HG03439 (cell line): ENCODE measurements around the gene SHLD2.
"Not testable (repeated sequence)": the region's sequence is repeated elsewhere in the genome, so short reads cannot be mapped to it uniquely, and the experiment has no call there.

Experiments
- ATAC-seq: cut with Tn5 transposase; IDR thresholded peaks from one replicate; pipeline ENCODE4 v1.9.1; 2021; ENCODE audit warnings: mild to moderate bottlenecking, moderate library complexity; ENCODE audit not compliant: unreplicated experiment

Gene SHLD2, protein sequence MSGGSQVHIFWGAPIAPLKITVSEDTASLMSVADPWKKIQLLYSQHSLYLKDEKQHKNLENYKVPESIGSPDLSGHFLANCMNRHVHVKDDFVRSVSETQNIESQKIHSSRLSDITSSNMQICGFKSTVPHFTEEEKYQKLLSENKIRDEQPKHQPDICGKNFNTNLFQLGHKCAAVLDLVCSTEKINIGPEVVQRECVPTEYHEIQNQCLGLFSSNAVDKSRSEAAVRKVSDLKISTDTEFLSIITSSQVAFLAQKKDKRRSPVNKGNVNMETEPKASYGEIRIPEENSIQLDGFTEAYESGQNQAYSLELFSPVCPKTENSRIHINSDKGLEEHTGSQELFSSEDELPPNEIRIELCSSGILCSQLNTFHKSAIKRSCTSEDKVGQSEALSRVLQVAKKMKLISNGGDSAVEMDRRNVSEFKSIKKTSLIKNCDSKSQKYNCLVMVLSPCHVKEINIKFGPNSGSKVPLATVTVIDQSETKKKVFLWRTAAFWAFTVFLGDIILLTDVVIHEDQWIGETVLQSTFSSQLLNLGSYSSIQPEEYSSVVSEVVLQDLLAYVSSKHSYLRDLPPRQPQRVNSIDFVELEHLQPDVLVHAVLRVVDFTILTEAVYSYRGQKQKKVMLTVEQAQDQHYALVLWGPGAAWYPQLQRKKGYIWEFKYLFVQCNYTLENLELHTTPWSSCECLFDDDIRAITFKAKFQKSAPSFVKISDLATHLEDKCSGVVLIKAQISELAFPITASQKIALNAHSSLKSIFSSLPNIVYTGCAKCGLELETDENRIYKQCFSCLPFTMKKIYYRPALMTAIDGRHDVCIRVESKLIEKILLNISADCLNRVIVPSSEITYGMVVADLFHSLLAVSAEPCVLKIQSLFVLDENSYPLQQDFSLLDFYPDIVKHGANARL

DNA sequence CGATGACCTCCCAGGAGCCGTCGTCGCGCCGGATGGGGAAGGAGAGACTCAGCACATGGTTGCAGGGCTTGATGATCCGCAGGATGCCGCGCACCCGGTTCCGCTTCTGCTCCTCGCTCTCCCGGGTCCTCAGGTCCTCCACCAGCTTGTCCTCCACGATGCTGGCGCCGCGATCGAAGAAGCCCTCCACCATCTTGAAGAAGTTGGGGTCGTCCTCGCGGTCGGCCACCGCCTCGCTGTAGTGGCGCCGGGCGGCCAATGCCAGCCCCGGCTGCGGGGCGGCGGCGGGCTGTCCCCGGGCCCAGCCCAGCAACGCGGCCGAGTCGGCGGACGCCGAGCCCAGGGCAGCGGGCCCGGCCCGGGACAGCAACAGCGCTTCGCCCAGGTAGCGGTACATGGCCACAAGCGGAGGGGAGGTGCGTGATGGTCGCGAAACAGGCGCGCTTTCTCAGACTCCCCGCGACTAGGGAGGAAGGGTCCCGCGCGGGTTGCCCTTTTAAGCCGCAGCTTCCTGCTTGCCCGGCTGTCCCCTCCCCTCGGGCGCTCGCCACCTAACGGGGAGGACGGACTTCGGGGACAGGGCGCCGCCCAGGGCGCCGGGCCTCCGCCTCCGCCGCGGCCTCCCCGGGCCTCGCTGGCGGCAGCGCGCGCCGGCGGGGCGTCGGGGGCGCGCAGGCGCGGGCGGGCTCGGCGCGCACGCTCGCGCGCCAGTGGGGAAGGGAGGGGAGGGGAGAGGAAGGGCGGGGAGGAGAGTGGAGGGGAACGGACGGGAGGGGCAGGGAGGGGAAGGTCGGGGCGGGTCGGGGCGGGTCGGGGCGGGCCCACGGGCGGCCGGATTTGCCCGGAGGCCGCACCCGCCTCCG is at the start of gene SHLD2, which contains the start of gene GLUD1:
SHLD2 (plus strand) TSS at position 834 of the 863 bp plus-strand sequence. CDS start 56,149 bp downstream, outside the sequence.
GLUD1 (minus strand) TSS at position 471 of the 863 bp plus-strand sequence; CDS start at position 397, 74 bp downstream.
- peak; percentile 67 for ATAC-seq

DNA sequence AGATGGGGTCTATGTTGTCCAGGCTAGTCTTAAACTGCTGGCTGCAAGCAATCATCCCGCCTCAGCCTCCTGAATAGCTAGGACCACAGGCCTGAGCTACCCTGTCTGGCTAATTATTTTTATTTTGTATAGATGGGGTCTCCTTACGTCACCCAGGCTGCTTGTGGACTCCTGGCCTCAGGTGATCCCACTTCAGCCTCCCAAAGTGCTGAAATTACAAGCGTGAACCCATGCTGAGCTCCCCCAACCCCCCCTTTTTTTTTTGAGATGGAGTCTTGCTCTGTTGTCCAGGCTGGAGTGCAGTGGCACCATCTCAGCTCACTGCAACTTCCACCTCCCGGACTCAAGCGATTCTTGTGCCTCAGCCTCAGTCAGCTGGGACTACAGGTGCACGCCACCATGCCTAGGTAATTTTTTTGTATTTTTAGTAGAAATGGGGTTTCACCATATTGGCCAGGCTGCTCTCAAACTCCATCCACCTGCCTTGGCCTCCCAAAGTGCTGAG is 49.5 kb upstream of the SHLD2 start:
- no peak for ATAC-seq

DNA sequence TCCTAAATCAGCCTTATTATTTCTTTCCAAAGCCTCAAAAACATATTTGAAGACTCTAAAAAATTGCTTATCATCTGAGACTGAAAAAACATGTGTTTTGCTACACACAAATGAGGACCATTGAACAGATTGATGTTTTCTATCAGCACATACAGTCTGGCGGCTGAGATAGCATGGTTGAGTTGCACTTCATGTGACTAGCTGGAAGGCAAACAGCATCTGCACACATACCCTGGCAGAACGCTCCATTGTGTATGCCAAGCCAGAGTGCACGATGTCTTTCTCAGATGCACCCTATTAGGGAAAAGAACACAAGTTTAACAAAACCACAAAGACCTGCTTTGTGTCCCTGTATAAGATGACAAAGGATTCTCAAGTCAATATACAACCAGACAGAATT is 41.9 kb upstream of the SHLD2 start:
- no peak for ATAC-seq

DNA sequence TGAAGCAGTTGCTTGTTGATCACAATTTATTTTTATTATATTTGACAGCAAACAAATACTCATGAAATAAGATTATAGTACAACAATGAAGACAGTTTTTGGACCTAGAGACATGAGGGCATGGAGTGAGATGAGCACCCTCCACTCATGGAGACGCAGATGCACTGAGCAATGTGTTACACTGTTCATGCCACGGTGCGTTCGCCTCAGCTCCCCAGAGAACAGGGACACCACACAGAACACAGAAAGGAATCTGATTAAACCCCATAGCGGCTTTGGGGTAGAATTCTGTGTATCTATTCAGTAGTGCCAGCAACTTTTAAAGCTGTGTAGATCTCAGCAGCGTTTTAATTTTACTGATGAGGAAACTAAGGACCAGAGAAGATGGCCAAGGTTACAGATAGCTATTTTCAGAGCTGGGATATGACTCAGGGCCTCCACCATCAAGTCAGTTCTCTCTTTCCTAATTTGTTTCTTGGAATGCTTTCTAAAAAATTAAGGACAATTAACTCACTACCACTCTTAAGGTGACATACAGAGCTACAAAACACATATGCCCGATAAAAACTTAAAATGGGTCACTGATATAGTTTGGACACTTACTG is 41.3 kb upstream of the SHLD2 start:
- ATAC-seq: no peak

DNA sequence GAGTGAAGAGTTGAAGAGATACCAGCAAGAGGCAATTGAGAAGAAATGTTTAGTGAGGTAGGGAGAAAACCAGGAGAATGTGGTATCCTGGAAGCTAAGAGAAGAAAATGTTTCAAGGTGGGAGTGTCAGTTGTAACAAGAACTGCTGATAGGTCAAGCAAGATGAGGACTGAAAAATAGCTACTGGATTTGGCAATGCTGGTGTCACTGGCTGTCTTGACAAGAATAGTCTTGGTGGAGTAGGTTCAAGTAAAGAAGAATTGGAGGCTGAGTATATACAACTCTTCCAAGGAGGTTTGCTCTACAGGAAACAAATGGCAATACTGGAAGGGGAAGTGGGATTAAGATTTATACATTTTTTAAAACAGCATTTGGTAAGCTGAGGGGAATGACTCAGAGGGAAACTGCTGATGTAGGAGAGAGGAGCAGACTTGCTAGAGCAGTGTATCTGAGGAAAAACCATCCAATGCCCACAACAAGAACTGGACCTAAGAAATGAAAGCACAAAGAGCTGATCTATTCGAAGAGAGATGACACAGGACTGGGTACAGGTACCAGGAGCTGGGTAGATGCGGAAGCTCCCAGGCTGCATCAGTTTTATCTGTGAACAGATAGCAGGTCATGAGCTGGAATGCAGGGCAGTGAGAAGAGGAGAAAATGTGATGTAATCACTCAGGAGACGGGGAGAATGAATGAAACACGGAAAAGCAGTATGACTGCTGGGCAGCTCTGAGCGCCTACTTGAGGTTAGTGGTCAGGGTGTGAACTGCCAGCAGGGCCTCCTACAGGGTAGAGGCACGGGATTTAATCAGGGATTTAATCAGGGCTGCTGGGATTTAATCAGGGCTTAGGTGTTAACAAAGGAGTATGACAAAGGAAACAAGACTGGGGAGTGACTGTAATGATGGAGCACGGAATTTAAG is 40.4 kb upstream of the SHLD2 start:
- no peak for ATAC-seq

DNA sequence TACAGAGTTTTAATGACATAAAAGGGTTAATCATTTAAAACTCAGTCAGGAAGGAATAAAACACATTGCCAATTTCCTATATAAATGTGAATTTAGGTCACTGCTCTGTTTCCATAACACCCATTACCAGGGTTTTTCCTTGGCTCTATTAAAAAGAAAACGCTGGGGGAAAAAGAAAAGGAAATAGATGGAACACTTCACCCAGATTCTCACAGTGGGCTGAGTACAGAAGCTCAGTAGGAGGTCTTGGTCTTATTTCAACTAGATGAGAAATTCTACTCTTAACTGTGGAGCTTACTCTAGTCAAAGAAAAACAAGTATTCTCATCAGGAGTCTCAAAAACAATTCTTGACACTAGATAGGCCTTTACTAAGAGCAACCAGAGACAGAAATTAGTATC is 36.8 kb upstream of the SHLD2 start:
- no peak for ATAC-seq

DNA sequence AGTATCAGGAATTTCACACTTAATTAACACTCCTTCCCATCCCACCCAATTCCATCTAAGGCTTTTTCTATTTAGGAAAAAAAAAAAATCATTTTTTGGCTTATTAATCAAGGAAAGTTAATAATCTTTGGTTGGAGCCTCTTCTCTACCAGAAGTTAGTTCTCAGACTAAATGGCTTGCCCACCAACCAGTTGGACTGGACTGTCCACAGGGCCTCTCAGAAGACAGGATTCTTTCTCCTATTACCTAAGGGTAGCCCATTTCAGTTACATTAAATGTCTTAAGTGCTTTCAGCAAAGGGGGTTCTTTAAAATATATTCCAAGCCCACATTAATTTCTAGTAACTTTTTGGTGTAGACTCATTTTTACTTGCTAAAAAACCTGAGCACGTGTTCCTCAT is 35.6 kb upstream of the SHLD2 start:
- no peak for ATAC-seq

DNA sequence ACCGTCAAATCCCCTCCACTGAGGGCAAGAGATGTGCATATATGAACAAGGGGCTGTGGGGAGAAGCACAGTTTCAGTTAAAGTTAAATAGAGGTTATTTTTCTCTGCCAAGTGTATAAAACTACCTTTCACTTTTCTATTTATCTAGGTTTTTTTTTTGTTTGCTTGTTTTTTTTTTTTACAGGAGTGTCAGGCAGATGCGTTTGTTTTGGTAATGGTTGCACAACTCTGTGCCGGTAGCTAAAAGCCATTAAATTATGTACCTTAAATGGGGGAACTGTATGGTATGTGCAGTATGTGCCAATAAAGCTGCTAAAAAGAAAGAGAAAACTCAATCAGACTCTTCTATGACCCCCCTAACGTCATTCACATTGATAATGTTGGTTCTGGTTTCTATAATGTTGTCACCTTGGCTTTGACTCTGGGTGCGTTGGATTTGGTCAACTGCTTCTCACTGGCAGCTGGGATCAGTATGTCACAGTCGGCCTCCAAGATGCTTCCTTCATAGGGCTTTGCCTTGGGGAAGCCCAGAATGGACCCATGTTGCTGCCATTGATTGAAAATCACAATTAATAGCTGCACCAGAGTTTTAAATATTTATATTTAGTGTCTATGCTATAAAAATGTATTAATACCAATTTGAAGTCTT is 34.6 kb upstream of the SHLD2 start:
- ATAC-seq: no peak

DNA sequence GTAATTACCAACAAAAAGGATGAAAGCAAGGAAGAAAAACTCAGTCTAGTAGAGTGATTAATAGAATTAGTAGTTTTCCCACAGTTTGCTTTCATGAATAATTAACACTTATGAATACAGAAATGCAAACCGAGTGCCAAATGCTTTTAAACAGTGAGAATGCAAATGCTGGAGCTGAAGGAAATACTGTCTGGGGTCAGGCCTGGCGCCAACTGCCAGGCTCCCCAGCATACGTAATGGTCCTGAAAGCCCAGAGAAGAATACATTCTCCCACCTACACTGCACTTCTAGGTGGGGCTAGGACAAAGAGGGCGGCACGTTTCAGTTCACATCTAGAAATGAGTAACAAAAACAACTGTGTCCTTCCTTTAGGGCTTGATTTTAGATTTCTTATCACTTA is 30.4 kb upstream of the SHLD2 start:
- ATAC-seq: no peak

DNA sequence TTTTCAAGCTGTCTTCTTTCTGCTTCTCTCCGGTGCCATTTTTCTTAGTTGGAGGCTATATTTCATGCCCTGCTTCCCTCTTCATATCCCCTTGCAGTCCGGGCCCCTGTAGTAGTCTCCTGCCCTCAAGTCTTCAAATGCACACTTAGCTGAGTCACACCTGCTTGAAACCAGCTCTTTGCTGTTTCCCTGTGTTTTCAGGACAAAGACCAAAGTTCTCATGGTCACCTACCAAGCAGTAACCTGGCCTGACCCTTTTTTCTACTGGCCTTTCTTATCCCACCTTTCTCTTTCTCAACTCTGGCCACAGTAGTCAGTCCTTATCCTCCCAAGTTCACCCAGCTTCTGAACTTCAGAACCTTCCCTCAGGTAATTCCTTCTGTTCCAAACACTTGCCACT is 28.8 kb upstream of the SHLD2 start:
- ATAC-seq: no peak

DNA sequence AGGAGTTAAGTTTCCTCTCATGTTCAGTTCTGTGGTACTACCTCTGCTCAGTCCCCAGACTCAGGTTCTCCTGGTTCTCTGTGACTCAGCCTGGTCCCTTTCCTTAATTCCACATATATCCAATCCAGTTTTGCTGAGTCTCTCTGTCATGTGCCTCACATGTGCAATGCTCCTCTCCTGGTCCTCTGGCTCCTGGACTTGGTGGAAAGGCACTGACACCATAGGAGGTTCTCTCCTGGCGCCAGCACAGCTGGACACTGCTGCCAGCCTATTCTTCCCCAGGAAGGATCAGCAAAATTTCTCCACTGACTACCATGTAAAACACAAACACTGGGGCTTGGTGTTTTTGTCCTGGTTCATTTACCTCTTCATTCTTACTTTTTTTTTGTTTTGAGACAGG is 28.1 kb upstream of the SHLD2 start:
- no peak for ATAC-seq

DNA sequence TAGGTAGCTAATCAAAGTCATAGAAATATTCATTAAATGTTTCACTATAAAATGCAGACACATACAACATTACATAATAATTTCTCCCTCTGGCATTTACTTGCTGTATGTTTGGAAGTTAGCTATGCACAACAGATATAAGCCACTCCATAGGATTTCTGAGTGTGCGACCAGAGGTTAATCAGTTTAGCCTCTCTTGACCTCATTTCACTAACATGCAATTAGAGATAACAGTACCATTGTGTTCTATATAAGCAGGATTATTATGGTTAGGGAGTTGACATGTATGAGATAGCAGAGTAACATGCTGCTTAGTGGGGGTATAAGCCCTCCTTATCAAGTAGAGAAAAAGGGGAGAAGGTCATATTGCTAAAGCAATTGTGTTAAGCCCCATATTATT is 26.7 kb upstream of the SHLD2 start:
- ATAC-seq: no peak

DNA sequence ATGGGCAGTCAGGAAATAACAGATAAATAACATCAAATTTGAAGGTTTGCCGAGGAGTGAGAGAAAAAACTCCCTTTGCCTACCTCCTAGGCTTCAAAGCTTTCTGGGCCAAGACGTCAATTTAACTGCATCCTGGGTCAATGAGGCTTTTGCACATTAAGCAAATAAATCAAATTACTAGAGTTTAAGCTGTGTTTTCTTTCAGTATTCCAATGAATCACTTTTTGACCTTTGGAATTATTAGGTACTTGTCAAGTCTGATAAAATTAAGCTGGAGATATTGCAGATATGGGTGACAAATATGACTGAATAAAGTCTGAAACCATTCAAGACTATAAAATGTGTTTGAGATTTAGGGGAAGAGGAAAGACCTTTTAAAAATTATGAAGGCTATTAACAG is 22.6 kb upstream of the SHLD2 start:
- no peak for ATAC-seq

DNA sequence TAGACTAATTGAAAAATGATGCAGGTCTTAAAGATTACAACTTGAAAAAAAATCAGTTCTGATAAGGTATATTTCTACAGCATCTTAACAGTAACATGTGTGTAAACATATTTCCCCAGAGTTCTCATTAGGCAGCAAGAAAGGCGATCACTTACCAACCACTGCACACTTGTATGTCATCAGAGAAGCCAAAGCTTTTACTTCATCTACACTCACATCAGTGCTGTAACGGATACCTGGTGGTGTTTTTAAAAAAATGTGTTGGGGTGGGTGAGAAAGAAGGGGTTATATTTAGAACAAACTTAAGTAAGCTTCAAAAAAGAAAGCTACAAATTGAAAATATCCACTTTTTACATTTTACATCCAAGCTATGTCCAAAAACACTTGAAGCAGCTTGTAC is 18.6 kb upstream of the SHLD2 start:
- not testable (repeated sequence) for ATAC-seq

DNA sequence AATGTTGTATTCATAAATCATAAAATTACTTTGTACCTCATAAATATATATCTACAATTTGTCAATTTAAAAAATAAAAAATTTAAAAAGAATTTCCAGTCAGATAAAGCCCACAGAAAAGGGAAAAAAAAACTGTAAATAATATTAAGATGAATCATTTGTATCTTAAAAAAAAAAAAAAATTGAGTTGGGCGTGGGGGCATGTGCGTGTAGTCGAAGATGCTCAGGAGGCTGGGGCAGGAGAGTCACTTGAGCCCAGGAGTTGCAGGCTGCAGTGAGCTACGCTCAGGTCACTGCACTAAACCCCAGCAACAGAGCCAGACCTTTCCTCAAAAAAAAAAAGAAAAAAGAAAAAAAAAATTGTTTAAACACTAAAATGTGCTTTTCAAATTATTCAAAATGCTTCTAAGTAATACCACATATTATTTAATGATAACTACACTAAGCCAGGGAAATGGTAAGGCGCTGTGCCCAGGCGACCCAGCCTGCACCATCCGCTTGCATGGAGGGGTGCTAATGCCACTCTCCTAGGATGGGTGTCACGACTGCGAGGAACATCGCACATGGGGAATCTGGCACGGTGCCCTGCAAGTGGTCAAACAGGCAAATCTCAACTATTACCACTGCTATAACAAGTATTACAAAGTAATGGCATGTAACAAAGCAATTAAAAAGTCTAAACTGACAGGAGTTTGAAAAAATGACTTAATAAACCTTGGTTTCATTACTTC is 15.7 kb upstream of the SHLD2 start:
- no peak for ATAC-seq

DNA sequence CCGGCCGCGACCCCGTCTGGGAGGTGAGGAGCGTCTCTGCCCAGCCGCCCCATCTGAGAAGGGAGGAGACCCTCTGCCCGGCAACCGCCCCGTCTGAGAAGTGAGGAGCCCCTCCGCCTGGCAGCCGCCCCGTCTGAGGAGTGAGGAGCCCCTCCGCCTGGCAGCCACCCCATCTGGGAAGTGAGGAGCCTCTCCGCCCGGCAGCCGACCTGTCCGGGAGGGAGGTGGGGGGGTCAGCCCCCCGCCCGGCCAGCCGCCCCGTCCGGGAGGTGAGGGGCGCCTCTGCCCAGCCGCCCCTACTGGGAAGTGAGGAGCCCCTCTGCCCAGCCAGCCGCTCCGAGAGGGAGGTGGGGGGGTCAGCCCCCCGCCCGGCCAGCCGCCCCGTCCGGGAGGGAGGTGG is 14.4 kb upstream of the SHLD2 start:
- not testable (repeated sequence) for ATAC-seq

DNA sequence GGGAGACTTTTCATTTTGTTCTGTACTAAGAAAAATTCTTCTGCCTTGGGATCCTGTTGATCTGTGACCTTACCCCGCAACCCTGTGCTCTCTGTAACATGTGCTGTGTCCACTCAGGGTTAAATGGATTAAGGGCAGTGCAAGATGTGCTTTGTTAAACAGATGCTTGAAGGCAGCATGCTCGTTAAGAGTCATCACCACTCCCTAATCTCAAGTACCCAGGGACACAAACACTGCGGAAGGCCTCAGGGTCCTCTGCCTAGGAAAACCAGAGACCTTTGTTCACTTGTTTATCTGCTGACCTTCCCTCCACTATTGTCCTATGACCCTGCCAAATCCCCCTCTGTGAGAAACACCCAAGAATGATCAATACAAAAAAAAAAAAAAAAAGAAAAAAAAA is 13.4 kb upstream of the SHLD2 start:
- ATAC-seq: not testable (repeated sequence)

DNA sequence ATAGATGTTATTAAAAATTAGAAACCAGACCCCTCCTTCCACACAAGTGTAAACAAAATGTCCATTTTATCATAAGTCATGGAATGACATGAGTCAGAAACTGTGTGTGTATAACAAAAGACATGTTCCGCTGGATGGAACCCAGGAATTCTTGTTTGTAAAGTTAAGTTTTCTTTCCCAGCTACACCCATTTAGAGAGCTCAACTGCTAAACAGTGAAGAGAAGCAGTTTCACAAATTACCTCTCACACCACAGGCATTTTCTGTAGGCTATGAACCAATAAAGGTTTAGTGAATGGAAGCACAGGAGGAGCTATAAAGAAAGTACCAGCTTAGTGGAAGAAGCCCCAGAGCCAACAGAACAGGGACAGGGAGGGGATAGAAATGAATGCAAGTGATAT is 12.8 kb upstream of the SHLD2 start:
- ATAC-seq: not testable (repeated sequence)
